BJ (cell line): ENCODE measurements around the gene ELAVL1. TPM values are rescaled to one million over a fixed set of nuclear protein-coding genes. Genes with fewer than 3 reads are reported as not detected.

Source experiments
- CTCF ChIA-PET: fragments of 350-600 bp; formaldehyde crosslinking; extraction: SDS; loops from one replicate; lab custom pipeline; 2021; ENCODE audit warnings: antibody characterized with exemption, inconsistent platforms; lab: Yijun Ruan, JAX
- POLR2A ChIA-PET: fragments of 300-600 bp; sonication (Branson Sonifier 250); formaldehyde crosslinking; extraction: SDS; loops from one replicate; lab custom pipeline; 2021; ENCODE audit warnings: antibody characterized with exemption; lab: Charles Lee
- DNase-seq: peaks from one replicate; pipeline ENCODE4 v3.0.0-alpha.2; 2011; ENCODE audit warnings: low read depth
- H3K27me3 ChIP-seq: 2 replicates; pipeline ENCODE4 v1.6.0; 2011; ENCODE audit warnings: low read length; ENCODE audit not compliant: control insufficient read depth, insufficient read depth
- H3K36me3 ChIP-seq: 2 replicates; pipeline ENCODE4 v1.5.1; 2011; ENCODE audit warnings: low read length; ENCODE audit not compliant: control insufficient read depth, insufficient read depth
- H3K4me3 ChIP-seq: 2 replicates; pipeline ENCODE4 v1.5.1; 2011; ENCODE audit warnings: low read depth, mild to moderate bottlenecking, control low read depth, low read length
- CTCF ChIP-seq: IDR thresholded peaks from 2 replicates; pipeline ENCODE4 v1.5.1; 2011; ENCODE audit warnings: low read depth, mild to moderate bottlenecking, control low read depth, inconsistent platforms, low read length, moderate library complexity; ENCODE audit not compliant: insufficient read depth
- polyA plus RNA-seq: library from polyadenylated mRNA; depleted of rRNA; stranded (reverse); fragments of >200 nt; gene quantifications from 2 replicates; pipeline ENCODE4 v1.2.3, GENCODE V29; 2011

Gene ELAVL1
- polyA plus RNA-seq, 1 experiment = 41.2 TPM

DNA sequence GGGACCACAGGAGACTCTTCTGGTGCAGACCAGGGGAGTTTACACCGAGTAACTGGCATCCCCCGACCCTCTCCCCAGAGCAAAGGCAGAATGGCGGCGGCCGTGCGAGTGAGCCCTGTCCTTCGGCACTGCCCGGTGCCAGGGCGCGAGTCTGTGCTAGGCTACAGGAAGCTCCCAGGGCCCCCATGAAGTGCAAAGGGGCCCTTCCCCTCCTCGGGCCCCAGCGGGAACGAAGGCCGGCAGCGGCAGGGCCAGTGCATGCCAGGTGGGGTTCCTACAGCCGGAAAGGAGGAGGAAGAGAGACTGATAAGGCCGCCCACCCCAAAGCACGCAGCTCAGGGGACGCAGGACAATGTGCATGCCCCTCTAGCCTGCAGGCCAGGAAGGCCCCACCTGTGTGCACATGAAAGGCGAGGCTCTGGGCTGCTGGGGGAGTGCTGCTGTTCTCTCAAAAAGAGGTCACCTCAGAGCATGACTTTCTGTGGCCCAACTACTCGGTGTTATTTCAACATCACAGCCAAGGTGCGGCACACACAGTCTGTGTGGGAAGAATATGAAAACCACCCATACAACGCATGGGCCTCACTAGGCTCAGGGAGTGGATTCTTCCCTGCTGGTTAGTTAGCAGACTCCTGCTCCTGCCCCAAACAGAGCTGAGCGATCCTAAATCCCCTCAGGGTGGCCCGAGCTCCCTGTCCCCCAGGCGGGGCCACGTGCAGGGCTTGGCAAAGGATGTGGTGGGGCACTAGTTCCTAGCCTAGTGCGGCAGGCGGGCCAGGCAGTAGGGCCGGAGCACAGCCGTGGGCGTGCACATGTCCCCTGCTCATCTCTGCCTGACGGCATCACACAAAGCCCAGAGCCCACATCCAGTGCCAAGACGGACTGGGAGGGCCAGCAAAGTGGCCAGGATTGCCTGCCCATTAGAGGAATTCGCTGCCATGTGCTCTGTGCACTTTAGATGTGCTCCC lies 33.6 kb downstream of the ELAVL1 start:
- Histone ChIP-seq H3K4me3 (no peak overlapping the region), H3K36me3 (peaks cover 27% of the 10 kb centered on the region), H3K27me3 (no peaks in the 10 kb centered on the region)
- POLR2A ChIA-PET = no interaction called here
- CTCF ChIA-PET = interaction anchor here (0.8 to 13.0 kb wide), 12 partner anchors 8 to 284 kb away, joined by 4 to 98 read pairs (median 5); partner anchors contain the start of gene ELAVL1
- no peak for TF ChIP-seq CTCF
- DNase-seq = no peak

GRCh38 chr19:7970716-7971448 lies 34.6 kb downstream of the ELAVL1 start:
- no peak for DNase-seq
- TF ChIP-seq CTCF = peak; percentile 83
- POLR2A ChIA-PET = no interaction called here
- Histone ChIP-seq H3K4me3 (no peak overlapping the region), H3K36me3 (peaks cover 27% of the 10 kb centered on the region), H3K27me3 (no peaks in the 10 kb centered on the region)
- CTCF ChIA-PET = interaction anchor here (0.7 to 13.0 kb wide), 24 partner anchors 8 to 339 kb away, joined by 3 to 98 read pairs (median 4); partner anchors contain the start of genes ELAVL1 and TIMM44

- no peak for TF ChIP-seq CTCF
- no peak for DNase-seq
- POLR2A ChIA-PET = no interaction called here
- Histone ChIP-seq H3K36me3 (peaks cover 23% of the 10 kb centered on the region), H3K4me3 (no peak overlapping the region), H3K27me3 (no peaks in the 10 kb centered on the region)
- CTCF ChIA-PET = interaction anchor here (0.6 to 13.0 kb wide), 6 partner anchors 9 to 283 kb away, joined by 3 to 98 read pairs (median 4); partner anchors contain the start of gene ELAVL1
Observed at GRCh38 chr19:7969555-7969939, 35.9 kb downstream of the ELAVL1 start.

DNA sequence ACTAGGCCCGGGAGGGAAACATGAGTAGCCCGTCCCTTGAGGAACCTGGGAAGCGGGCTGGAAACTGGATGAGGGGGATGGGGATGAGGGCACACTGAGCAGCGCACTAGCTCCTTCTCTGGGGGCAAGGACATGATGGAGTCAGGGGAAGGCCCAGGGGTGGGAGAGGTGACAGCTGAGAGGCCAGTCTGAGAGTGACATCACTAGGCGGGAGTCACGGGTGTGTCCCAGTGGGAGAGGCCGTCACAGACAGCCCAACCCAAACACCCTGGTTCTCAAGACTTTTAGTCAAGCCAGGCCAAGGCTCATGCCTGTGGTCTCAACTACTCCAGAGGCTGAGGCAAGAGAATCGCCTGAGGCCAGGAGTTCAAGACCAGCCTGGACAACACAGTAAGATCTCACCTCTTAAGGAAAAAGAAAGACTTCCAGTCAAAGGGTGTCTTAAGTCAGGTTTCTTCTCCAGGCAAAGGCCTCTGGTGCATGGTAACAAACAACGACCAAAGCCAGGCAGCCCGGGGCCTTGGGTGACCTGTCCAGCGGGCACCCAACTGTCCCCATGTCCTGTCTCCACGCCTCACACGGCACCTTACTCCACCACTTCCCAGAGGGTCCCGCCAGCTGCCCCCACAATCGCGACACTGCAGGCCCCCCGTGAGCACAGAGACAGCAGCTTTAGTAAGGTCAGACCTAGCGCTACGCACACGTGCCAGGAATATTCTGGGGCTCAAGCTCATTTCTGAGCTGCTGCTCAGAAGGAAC lies 36.5 kb downstream of the ELAVL1 start:
- no peak for DNase-seq
- ChIA-PET CTCF (interaction anchor here (0.6 to 13.0 kb wide), 6 partner anchors 9 to 283 kb away, joined by 3 to 98 read pairs (median 4); partner anchors contain the start of gene ELAVL1), POLR2A (no interaction called here)
- Histone ChIP-seq H3K36me3 (peaks cover 24% of the 10 kb centered on the region), H3K4me3 (no peak overlapping the region), H3K27me3 (no peaks in the 10 kb centered on the region)
- no peak for TF ChIP-seq CTCF
